Ishikawa (cell line): ENCODE results near the gene PROM1.
A peak's percentile ranks its signal among the peaks of the same experiment; 100 is the strongest.

ENCODE experiments used
- CEBPB ChIP-seq: IDR thresholded peaks from 2 replicates; pipeline ENCODE4 v1.6.1; 2012
- CREB1 ChIP-seq: IDR thresholded peaks from 2 replicates; pipeline ENCODE4 v1.6.1; 2012; ENCODE audit warnings: low read depth
- EGR1 ChIP-seq: IDR thresholded peaks from 2 replicates; pipeline ENCODE4 v1.6.1; 2012
- EP300 ChIP-seq: IDR thresholded peaks from 2 replicates; pipeline ENCODE4 v1.6.1; 2012; ENCODE audit warnings: borderline replicate concordance
- FOXM1 ChIP-seq: IDR thresholded peaks from 2 replicates; pipeline ENCODE4 v1.6.1; 2012; ENCODE audit warnings: low read depth, borderline replicate concordance
- MAX ChIP-seq: IDR thresholded peaks from 2 replicates; pipeline ENCODE4 v1.6.1; 2012
- NFIC ChIP-seq: IDR thresholded peaks from 2 replicates; pipeline ENCODE4 v1.6.1; 2012
- RAD21 ChIP-seq: IDR thresholded peaks from 2 replicates; pipeline ENCODE4 v1.6.1; 2012; ENCODE audit warnings: low read depth
- TAF1 ChIP-seq: IDR thresholded peaks from 2 replicates; pipeline ENCODE4 v1.6.1; 2012; ENCODE audit warnings: low read depth, mild to moderate bottlenecking
- TCF12 ChIP-seq: IDR thresholded peaks from 2 replicates; pipeline ENCODE4 v1.6.1; 2012; ENCODE audit warnings: low read depth
- TEAD4 ChIP-seq: IDR thresholded peaks from 2 replicates; pipeline ENCODE4 v1.6.1; 2012
- YY1 ChIP-seq: IDR thresholded peaks from 2 replicates; pipeline ENCODE4 v1.6.1; 2012; ENCODE audit warnings: low read depth
- ZBTB7A ChIP-seq: IDR thresholded peaks from 2 replicates; pipeline ENCODE4 v1.6.1; 2012; ENCODE audit warnings: low read depth
- TF ChIP-seq, protein P1 (sequence below): IDR thresholded peaks from 2 replicates; pipeline ENCODE4 v1.6.1; 2012
- TF ChIP-seq, protein P2 (sequence below): IDR thresholded peaks from 2 replicates; pipeline ENCODE4 v1.6.1; 2012; ENCODE audit warnings: low read depth, mild to moderate bottlenecking

Gene PROM1

DNA sequence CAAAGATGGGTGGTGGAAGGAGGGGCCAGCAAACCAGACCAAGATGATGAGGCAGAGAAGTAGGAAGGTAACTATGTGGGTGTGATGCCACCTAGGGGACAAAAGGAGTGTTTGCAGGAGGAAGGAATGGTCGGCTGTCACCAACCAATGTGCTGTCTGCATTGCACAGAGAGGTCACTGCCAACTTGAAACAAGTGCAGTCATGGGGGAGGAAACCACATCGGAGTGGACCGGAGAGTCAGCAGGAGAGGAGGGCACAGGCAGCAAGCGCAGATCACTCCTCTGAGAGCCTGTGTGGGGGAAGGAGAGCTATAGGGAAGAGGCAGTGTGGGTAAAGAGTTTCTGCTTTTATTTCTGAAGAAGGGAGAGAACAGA, 82.4 kb downstream of the PROM1 start:
- TF ChIP-seq TEAD4 (0 out of 2 replicates have a peak, but pooled peaks have one; percentile 20), EP300 (no peak), NFIC (no peak), RAD21 (peak; percentile 84), TCF12 (no peak), CREB1 (no peak)

GRCh38 chr4:16000708-16001483, 82.9 kb downstream of the PROM1 start:
- TF ChIP-seq TEAD4 (no peak), EGR1 (no peak), NFIC (no peak), FOXM1 (no peak), TAF1 (no peak), MAX (no peak), RAD21 (no peak), YY1 (no peak), TCF12 (no peak), ZBTB7A (no peak), CREB1 (no peak), EP300 (no peak), CEBPB (no peak)
- TF ChIP-seq, protein P1, sequence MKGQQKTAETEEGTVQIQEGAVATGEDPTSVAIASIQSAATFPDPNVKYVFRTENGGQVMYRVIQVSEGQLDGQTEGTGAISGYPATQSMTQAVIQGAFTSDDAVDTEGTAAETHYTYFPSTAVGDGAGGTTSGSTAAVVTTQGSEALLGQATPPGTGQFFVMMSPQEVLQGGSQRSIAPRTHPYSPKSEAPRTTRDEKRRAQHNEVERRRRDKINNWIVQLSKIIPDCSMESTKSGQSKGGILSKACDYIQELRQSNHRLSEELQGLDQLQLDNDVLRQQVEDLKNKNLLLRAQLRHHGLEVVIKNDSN, result no peak
- TF ChIP-seq, protein P2, sequence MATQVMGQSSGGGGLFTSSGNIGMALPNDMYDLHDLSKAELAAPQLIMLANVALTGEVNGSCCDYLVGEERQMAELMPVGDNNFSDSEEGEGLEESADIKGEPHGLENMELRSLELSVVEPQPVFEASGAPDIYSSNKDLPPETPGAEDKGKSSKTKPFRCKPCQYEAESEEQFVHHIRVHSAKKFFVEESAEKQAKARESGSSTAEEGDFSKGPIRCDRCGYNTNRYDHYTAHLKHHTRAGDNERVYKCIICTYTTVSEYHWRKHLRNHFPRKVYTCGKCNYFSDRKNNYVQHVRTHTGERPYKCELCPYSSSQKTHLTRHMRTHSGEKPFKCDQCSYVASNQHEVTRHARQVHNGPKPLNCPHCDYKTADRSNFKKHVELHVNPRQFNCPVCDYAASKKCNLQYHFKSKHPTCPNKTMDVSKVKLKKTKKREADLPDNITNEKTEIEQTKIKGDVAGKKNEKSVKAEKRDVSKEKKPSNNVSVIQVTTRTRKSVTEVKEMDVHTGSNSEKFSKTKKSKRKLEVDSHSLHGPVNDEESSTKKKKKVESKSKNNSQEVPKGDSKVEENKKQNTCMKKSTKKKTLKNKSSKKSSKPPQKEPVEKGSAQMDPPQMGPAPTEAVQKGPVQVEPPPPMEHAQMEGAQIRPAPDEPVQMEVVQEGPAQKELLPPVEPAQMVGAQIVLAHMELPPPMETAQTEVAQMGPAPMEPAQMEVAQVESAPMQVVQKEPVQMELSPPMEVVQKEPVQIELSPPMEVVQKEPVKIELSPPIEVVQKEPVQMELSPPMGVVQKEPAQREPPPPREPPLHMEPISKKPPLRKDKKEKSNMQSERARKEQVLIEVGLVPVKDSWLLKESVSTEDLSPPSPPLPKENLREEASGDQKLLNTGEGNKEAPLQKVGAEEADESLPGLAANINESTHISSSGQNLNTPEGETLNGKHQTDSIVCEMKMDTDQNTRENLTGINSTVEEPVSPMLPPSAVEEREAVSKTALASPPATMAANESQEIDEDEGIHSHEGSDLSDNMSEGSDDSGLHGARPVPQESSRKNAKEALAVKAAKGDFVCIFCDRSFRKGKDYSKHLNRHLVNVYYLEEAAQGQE, result no peak

- TF ChIP-seq RAD21 (no peak), MAX (no peak), ZBTB7A (no peak), YY1 (no peak), EGR1 (no peak), EP300 (no peak), TAF1 (no peak), CREB1 (no peak), FOXM1 (no peak), TCF12 (no peak), CEBPB (no peak), TEAD4 (no peak), NFIC (no peak)
- TF ChIP-seq, protein P2, result no peak
- TF ChIP-seq, protein P1, result no peak
These were observed 87.0 kb downstream of the PROM1 start for GRCh38 chr4:15996773-15997172.

GRCh38 chr4:15995826-15996225, 88.0 kb downstream of the PROM1 start:
- TF ChIP-seq CREB1 (no peak), EGR1 (no peak), YY1 (no peak), CEBPB (no peak), TEAD4 (no peak), ZBTB7A (no peak), NFIC (no peak), TCF12 (no peak), RAD21 (no peak)
- TF ChIP-seq, protein P1, result no peak

GRCh38 chr4:15992167-15992485, 91.7 kb downstream of the PROM1 start:
- TF ChIP-seq TEAD4, result no peak
- no peak for TF ChIP-seq EP300
- no peak for TF ChIP-seq YY1
- TF ChIP-seq FOXM1, result no peak
- TF ChIP-seq TAF1, result no peak
- no peak for TF ChIP-seq ZBTB7A
- TF ChIP-seq, protein P2, result no peak
- TF ChIP-seq CEBPB, result no peak
- TF ChIP-seq NFIC, result no peak
- TF ChIP-seq, protein P1, result no peak
- no peak for TF ChIP-seq EGR1
- TF ChIP-seq TCF12, result no peak
